Immature natural killer cell (primary cell): Measurements from ENCODE around the gene EVI2B. TPM values are rescaled to one million over a fixed set of nuclear protein-coding genes. Genes with fewer than 3 reads are reported as not detected.
"Not testable (repeated sequence)": the region's sequence is repeated elsewhere in the genome, so short reads cannot be mapped to it uniquely, and the experiment has no call there.

Experiments used
- DNase-seq, 3 donors: peaks; one replicate each; pipeline ENCODE4 v3.0.0; 2022; ENCODE audit warnings: mixed read lengths in 1 of 3
- H3K27ac Mint-ChIP-seq, 6 donors: one replicate each; pipeline ENCODE4 v1.8.0; 2020; ENCODE audit warnings: mixed read lengths in 6 of 6, mild to moderate bottlenecking in 5 of 6, inconsistent platforms in 4 of 6, moderate library complexity in 3 of 6
- H3K27me3 Mint-ChIP-seq, 3 donors: one replicate each; pipeline ENCODE4 v1.8.0; 2020 to 2021; ENCODE audit warnings: low read depth in 3 of 3, mild to moderate bottlenecking in 3 of 3, mixed read lengths in 3 of 3, moderate library complexity in 3 of 3, inconsistent platforms in 1 of 3
- H3K36me3 Mint-ChIP-seq, 3 donors: one replicate each; pipeline ENCODE4 v1.8.0; 2020; ENCODE audit warnings: mixed read lengths in 3 of 3, inconsistent platforms in 2 of 3, mild to moderate bottlenecking in 2 of 3
- H3K4me1 Mint-ChIP-seq, 2 donors: one replicate each; pipeline ENCODE4 v1.8.0; 2020; ENCODE audit warnings: inconsistent platforms in 2 of 2, mild to moderate bottlenecking in 2 of 2, mixed read lengths in 2 of 2, moderate library complexity in 1 of 2
- H3K4me3 Mint-ChIP-seq, 5 donors: one replicate each; pipeline ENCODE4 v1.8.0; 2020; ENCODE audit warnings: mild to moderate bottlenecking in 5 of 5, mixed read lengths in 5 of 5, inconsistent platforms in 3 of 5, moderate library complexity in 3 of 5
- H3K9me3 Mint-ChIP-seq, 6 donors: one replicate each; pipeline ENCODE4 v1.8.0; 2020; ENCODE audit warnings: mild to moderate bottlenecking in 6 of 6, mixed read lengths in 6 of 6, inconsistent platforms in 4 of 6, moderate library complexity in 3 of 6
- polyA plus RNA-seq, 3 donors: library from polyadenylated mRNA; unstranded; fragments of 300-500 nt; fragmentation: Illumina TruSeq; gene quantifications; one replicate each; pipeline ENCODE4 v1.2.3, GENCODE V29; 2021

The EVI2B gene
- polyA plus RNA-seq, 3 donors from 2014 or later: 43.4 to 78.4 (median 66.4) TPM

DNA sequence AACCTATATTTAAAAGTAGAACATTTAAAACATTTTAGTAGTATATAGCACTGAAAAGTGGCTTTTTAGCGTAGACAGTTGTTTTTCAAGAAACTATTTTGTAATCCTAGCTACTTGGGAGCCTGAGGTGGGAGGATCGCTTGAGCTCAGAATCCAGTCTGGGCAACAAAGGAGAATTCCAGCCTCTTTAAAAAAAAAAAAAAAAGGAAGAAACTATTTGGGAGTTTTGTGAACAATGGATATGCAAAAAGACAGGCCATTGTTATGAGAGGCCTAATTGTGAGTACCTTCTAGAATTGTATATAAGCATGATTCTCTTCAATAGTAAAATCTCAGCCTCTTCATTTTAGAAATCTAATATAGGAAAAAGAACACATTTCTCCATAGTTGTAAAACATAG is 34.5 kb downstream of the EVI2B start:
- Mint-ChIP-seq H3K4me1 (no peaks in the 10 kb centered on the region), H3K36me3 (peaks cover 19 to 29% (median 20%) of the 10 kb centered on the region in 3 donors), H3K27ac (no peak overlapping the region), H3K9me3 (no peaks in the 10 kb centered on the region), H3K27me3 (peaks cover 0 to 3% (median 0%) of the 10 kb centered on the region in 3 donors), H3K4me3 (no peak overlapping the region)
- DNase-seq: no peak

GRCh38 chr17:31275116-31275515 is 38.7 kb downstream of the EVI2B start:
- no peak for DNase-seq
- Mint-ChIP-seq H3K4me3 (no peak overlapping the region), H3K9me3 (no peaks in the 10 kb centered on the region), H3K36me3 (peaks cover 6 to 22% (median 21%) of the 10 kb centered on the region in 3 donors), H3K27ac (peak overlapping the region in 1 of 6 donors; percentile 9), H3K27me3 (peaks cover 0 to 3% (median 0%) of the 10 kb centered on the region in 3 donors), H3K4me1 (no peaks in the 10 kb centered on the region)

- H3K27ac Mint-ChIP-seq: no peak overlapping the region
- no peak for DNase-seq
- peaks cover 0 to 3% (median 0%) of the 10 kb centered on the region in 3 donors for H3K27me3 Mint-ChIP-seq
- H3K9me3 Mint-ChIP-seq: no peaks in the 10 kb centered on the region
- H3K4me1 Mint-ChIP-seq: no peaks in the 10 kb centered on the region
- no peak overlapping the region for H3K4me3 Mint-ChIP-seq
- peaks cover 6 to 23% (median 22%) of the 10 kb centered on the region in 3 donors for H3K36me3 Mint-ChIP-seq
Observed at GRCh38 chr17:31274252-31274651, 39.6 kb downstream of the EVI2B start.

DNA sequence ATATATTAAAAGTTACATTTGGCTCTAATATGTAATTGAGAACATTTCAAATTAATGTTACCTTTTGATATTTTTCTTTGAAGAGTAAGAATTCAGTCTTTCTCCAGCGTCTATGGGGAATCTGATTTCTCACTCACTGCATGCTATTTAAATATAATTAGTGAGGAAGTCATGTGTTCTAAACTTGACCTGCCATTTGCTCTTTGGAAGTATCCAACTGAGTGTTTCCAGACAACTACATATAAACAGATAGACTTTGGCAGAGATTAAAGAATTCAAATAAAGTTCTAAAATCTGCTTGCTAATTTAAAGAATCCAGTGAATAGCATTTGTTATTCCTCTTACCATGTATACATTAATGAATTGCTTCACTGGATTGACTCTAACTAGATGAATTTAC is 40.3 kb downstream of the EVI2B start:
- Mint-ChIP-seq H3K4me3 (no peak overlapping the region), H3K9me3 (no peaks in the 10 kb centered on the region), H3K4me1 (no peaks in the 10 kb centered on the region), H3K36me3 (peaks cover 6 to 27% (median 26%) of the 10 kb centered on the region in 3 donors), H3K27ac (no peak overlapping the region), H3K27me3 (no peaks in the 10 kb centered on the region)
- no peak for DNase-seq

DNA sequence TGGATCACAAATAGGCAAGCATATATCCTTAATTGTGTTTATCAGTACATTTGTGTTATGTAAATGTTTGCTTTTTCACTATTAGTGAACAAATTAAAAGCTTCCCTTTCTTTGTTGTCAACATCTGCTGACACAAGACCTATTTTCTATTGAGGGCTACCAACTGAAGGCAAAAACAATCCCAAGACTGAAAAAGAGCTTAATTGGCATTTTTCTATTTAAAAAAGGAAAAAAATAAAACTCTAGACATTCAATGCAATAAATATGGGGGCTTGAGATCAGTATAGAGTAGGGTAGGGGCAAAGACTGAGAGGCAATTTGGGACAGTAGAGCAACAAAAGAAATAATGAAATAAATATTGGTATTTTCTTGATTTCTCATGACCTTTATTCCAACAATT is 41.1 kb downstream of the EVI2B start:
- no peak for DNase-seq
- no peaks in the 10 kb centered on the region for H3K4me1 Mint-ChIP-seq
- no peaks in the 10 kb centered on the region for H3K9me3 Mint-ChIP-seq
- H3K36me3 Mint-ChIP-seq: peaks cover 9 to 27% (median 25%) of the 10 kb centered on the region in 3 donors
- no peak overlapping the region for H3K27ac Mint-ChIP-seq
- H3K27me3 Mint-ChIP-seq: no peaks in the 10 kb centered on the region
- H3K4me3 Mint-ChIP-seq: no peak overlapping the region

DNA sequence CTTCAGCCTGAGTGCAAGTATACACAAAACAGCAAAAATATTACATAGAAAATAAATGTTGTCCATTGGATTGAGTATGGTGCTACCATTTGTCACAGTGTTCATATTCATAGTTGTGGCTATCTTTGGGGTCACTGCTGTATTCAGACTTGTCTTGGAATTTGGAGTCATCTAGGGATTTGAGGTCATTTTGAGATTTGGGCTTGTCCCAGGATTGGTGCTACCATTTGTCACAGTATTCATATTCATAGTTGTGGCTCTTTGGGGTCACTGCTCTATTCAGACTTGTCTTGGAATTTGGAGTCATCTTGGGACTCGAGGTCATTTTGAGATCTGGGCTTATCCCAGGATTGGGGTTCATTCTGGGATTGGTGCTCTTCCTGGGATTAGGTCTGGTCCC is 41.6 kb downstream of the EVI2B start:
- H3K9me3 Mint-ChIP-seq: no peaks in the 10 kb centered on the region
- H3K27me3 Mint-ChIP-seq: no peaks in the 10 kb centered on the region
- peaks cover 12 to 30% (median 27%) of the 10 kb centered on the region in 3 donors for H3K36me3 Mint-ChIP-seq
- H3K4me3 Mint-ChIP-seq: no peak overlapping the region
- H3K27ac Mint-ChIP-seq: no peak overlapping the region
- DNase-seq: no peak
- H3K4me1 Mint-ChIP-seq: no peaks in the 10 kb centered on the region

GRCh38 chr17:31269578-31269983 is 44.3 kb downstream of the EVI2B start:
- Mint-ChIP-seq H3K36me3 (peaks cover 18 to 44% (median 26%) of the 10 kb centered on the region in 3 donors), H3K27me3 (peaks cover 0 to 1% (median 0%) of the 10 kb centered on the region in 3 donors), H3K27ac (no peak overlapping the region), H3K4me3 (no peak overlapping the region), H3K9me3 (no peaks in the 10 kb centered on the region), H3K4me1 (no peaks in the 10 kb centered on the region)
- DNase-seq: no peak

- no peak overlapping the region for H3K27ac Mint-ChIP-seq
- no peak for DNase-seq
- no peaks in the 10 kb centered on the region for H3K9me3 Mint-ChIP-seq
- peaks cover 18 to 44% (median 23%) of the 10 kb centered on the region in 3 donors for H3K36me3 Mint-ChIP-seq
- no peak overlapping the region for H3K4me3 Mint-ChIP-seq
- H3K4me1 Mint-ChIP-seq: no peaks in the 10 kb centered on the region
- H3K27me3 Mint-ChIP-seq: peaks cover 0 to 1% (median 0%) of the 10 kb centered on the region in 3 donors
Observed at GRCh38 chr17:31269036-31269577, 44.7 kb downstream of the EVI2B start.

DNA sequence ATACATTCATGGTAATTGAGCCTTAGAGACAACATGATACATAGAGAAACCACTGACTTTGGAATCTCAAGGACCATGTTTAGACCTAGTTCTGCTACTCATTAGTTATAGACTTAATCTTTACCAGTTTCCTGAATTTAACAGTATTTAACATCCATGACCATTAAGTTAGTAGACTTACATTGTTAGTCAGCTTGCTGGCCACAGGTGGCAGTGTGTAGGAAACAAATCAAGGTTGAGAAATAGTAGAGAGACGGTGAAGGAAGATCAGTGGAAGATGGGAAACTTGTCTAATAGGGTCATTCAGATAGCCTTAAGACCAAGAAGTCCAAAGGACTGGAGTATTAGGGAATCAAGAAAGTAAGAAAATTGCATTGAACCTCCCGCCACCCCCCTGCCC is 47.8 kb downstream of the EVI2B start:
- H3K4me1 Mint-ChIP-seq: no peaks in the 10 kb centered on the region
- DNase-seq: peak in 2 of 3 donors; percentile 1 to 3
- H3K36me3 Mint-ChIP-seq: peaks cover 23 to 51% (median 26%) of the 10 kb centered on the region in 3 donors
- H3K27ac Mint-ChIP-seq: no peak overlapping the region
- peaks cover 0 to 1% (median 0%) of the 10 kb centered on the region in 3 donors for H3K27me3 Mint-ChIP-seq
- H3K4me3 Mint-ChIP-seq: no peak overlapping the region
- H3K9me3 Mint-ChIP-seq: no peaks in the 10 kb centered on the region

- not testable (repeated sequence) for H3K4me1 Mint-ChIP-seq, DNase-seq, H3K4me3 Mint-ChIP-seq, H3K9me3 Mint-ChIP-seq, H3K27ac Mint-ChIP-seq, H3K27me3 Mint-ChIP-seq
- H3K36me3 Mint-ChIP-seq: peaks cover 24 to 51% (median 30%) of the 10 kb centered on the region in 3 donors
Observed at GRCh38 chr17:31262923-31263322, 50.9 kb downstream of the EVI2B start.

DNA sequence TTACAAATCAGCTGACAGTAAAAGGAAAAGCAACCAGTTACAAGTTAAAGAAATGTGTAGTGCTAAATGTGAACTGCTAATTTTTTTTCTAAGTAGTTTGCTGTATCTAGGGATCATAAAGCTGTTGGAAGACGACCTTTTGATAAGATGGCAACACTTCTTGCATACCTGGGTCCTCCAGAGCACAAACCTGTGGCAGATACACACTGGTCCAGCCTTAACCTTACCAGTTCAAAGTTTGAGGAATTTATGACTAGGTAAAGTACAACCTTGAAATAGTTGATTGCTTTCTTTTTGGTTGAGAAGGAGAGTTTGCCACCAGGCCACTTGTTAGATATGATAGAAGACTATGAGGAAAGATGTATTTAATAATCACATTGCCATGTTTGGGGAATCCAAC is 52.3 kb downstream of the EVI2B start:
- no peak for DNase-seq
- Mint-ChIP-seq H3K4me3 (no peak overlapping the region), H3K27me3 (peaks cover 0 to 1% (median 0%) of the 10 kb centered on the region in 3 donors), H3K36me3 (peaks cover 14 to 38% (median 26%) of the 10 kb centered on the region in 3 donors), H3K9me3 (no peaks in the 10 kb centered on the region), H3K4me1 (no peaks in the 10 kb centered on the region), H3K27ac (no peak overlapping the region)

- H3K27ac Mint-ChIP-seq: no peak overlapping the region
- no peaks in the 10 kb centered on the region for H3K9me3 Mint-ChIP-seq
- no peaks in the 10 kb centered on the region for H3K27me3 Mint-ChIP-seq
- no peak overlapping the region for H3K4me3 Mint-ChIP-seq
- no peak for DNase-seq
- no peaks in the 10 kb centered on the region for H3K4me1 Mint-ChIP-seq
- H3K36me3 Mint-ChIP-seq: peaks cover 7 to 24% (median 15%) of the 10 kb centered on the region in 3 donors
Observed at GRCh38 chr17:31260151-31260550, 53.7 kb downstream of the EVI2B start.

GRCh38 chr17:31256936-31257335 is 56.9 kb downstream of the EVI2B start:
- Mint-ChIP-seq H3K4me3 (no peak overlapping the region), H3K9me3 (no peaks in the 10 kb centered on the region), H3K27ac (no peak overlapping the region), H3K27me3 (no peaks in the 10 kb centered on the region), H3K4me1 (no peaks in the 10 kb centered on the region), H3K36me3 (peaks cover 11 to 21% (median 15%) of the 10 kb centered on the region in 3 donors)
- DNase-seq: no peak

DNA sequence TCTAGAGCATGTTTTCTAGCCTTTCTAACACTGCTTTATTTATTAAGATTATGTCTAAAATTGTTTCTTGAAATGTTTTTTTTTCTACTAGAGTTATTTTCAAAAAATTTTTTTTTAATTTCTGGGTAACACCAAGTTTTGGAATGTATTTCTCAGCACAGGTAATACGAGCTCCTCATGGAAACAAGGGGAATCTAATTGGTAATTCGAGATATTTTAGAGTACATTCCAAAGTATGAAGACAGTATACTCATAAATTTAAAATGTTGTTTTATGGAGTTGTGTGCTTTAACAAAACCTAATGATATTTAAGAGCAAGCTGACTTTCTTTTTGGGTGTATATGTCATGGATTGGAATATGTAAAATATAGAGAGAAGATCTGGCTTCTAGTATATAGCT is 59.2 kb downstream of the EVI2B start:
- H3K4me1 Mint-ChIP-seq: peaks cover 7 to 9% of the 10 kb centered on the region in 2 donors
- H3K4me3 Mint-ChIP-seq: no peak overlapping the region
- no peak overlapping the region for H3K27ac Mint-ChIP-seq
- H3K36me3 Mint-ChIP-seq: peaks cover 0 to 9% (median 7%) of the 10 kb centered on the region in 3 donors
- H3K9me3 Mint-ChIP-seq: no peaks in the 10 kb centered on the region
- no peak for DNase-seq
- H3K27me3 Mint-ChIP-seq: no peaks in the 10 kb centered on the region
